A549 (cell line): ENCODE measurements around the gene KNOP1. TPM values are rescaled to one million over a fixed set of nuclear protein-coding genes. Genes with fewer than 3 reads are reported as not detected.

Experiments used
- ATAC-seq, 2 experiments: fragments of 200-7000 bp in 1 of 2; fragments of >200 bp in 1 of 2; cut with Nextera tagmentation in 1 of 2; cut with Tn5 transposase in 1 of 2; 3 replicates each; pipeline versions ENCODE4 v1.8.0 to v1.9.1; 2018 to 2020; ENCODE audit warnings: mild to moderate bottlenecking in 1 of 2, moderate library complexity in 1 of 2
- CTCF ChIA-PET: fragments of 300-600 bp; sonication (Branson Sonifier 250); formaldehyde crosslinking; extraction: SDS; loops from one replicate; lab custom pipeline; 2021; ENCODE audit warnings: antibody characterized with exemption, inconsistent platforms; lab: Yijun Ruan, JAX
- POLR2A ChIA-PET: fragments of 350-600 bp; formaldehyde crosslinking; extraction: SDS; loops from one replicate; lab custom pipeline; 2021; ENCODE audit warnings: antibody characterized with exemption, inconsistent platforms; lab: Yijun Ruan, JAX
- DNase-seq, 2 experiments: peaks; one replicate each; pipeline versions ENCODE4 v3.0.0 to v3.0.0-alpha.2; 2011 to 2016; ENCODE audit warnings: low read depth in 1 of 2, low spot score in 1 of 2
- FAIRE-seq: peaks from 2 replicates; lab custom pipeline; 2011; peaks lifted over from hg19 to GRCh38; lab: Jason Lieb, UNC
- H3K27ac ChIP-seq, 2 experiments: fragments of >200 bp; sonication (Bioruptor Twin); formaldehyde crosslinking; 3 replicates each; pipeline ENCODE4 v1.5.1; 2016 to 2017
- H3K4me1 ChIP-seq: fragments of >200 bp; sonication (Bioruptor Twin); formaldehyde crosslinking; 3 replicates; pipeline ENCODE4 v1.6.1; 2016
- H3K4me2 ChIP-seq: fragments of >200 bp; sonication (Bioruptor Twin); formaldehyde crosslinking; 3 replicates; pipeline ENCODE4 v1.6.1; 2016
- H3K4me3 ChIP-seq: fragments of >200 bp; sonication (Bioruptor Twin); formaldehyde crosslinking; 3 replicates; pipeline ENCODE4 v1.5.1; 2016
- H3K9me3 ChIP-seq: fragments of >200 bp; sonication (Bioruptor Twin); formaldehyde crosslinking; 3 replicates; pipeline ENCODE4 v1.6.1; 2016
- ATOH8 ChIP-seq: fragments of 250-450 bp; sonication (Bioruptor Pico); IDR thresholded peaks from 2 replicates; pipeline ENCODE4 v1.5.0; 2020; ENCODE audit warnings: low read depth, mild to moderate bottlenecking, moderate library complexity
- BCL3 ChIP-seq: fragments of >200 bp; sonication (Bioruptor Twin); formaldehyde crosslinking; IDR thresholded peaks from 3 replicates; pipeline ENCODE4 v1.6.1; 2016
- CBX2 ChIP-seq: fragments of 200-600 bp; sonication (generic); IDR thresholded peaks from 2 replicates; pipeline ENCODE4 v1.6.1; 2016; ENCODE audit warnings: low read depth, mild to moderate bottlenecking, borderline replicate concordance
- E2F6 ChIP-seq: IDR thresholded peaks from 2 replicates; pipeline ENCODE4 v1.6.1; 2012; ENCODE audit warnings: low read depth, borderline replicate concordance
- EHF ChIP-seq: fragments of 250-450 bp; sonication (Bioruptor Pico); IDR thresholded peaks from 2 replicates; pipeline ENCODE4 v1.5.0; 2020; ENCODE audit warnings: mild to moderate bottlenecking
- FOSB ChIP-seq: fragments of 250-450 bp; sonication (Bioruptor Pico); IDR thresholded peaks from 2 replicates; pipeline ENCODE4 v1.5.0; 2020; ENCODE audit warnings: mild to moderate bottlenecking, moderate library complexity
- FOXS1 ChIP-seq: fragments of 250-450 bp; sonication (Bioruptor Pico); IDR thresholded peaks from 2 replicates; pipeline ENCODE4 v1.5.0; 2020; ENCODE audit warnings: mild to moderate bottlenecking, moderate library complexity
- GATA3 ChIP-seq: IDR thresholded peaks from 2 replicates; pipeline ENCODE4 v1.6.1; 2012; ENCODE audit warnings: borderline replicate concordance
- HOXA7 ChIP-seq: fragments of 250-450 bp; sonication (Bioruptor Pico); IDR thresholded peaks from 2 replicates; pipeline ENCODE4 v1.5.0; 2020; ENCODE audit warnings: mild to moderate bottlenecking, moderate library complexity
- JUNB ChIP-seq: fragments of >200 bp; sonication (Bioruptor Twin); formaldehyde crosslinking; IDR thresholded peaks from 2 replicates; pipeline ENCODE4 v1.6.1; 2016
- KDM5A ChIP-seq: fragments of 200-600 bp; sonication (generic); IDR thresholded peaks from 2 replicates; pipeline ENCODE4 v1.6.1; 2016; ENCODE audit warnings: antibody characterized with exemption, mild to moderate bottlenecking
- MAZ ChIP-seq: fragments of 150-350 bp; IDR thresholded peaks from 2 replicates; pipeline ENCODE4 v1.6.1; 2014; ENCODE audit warnings: antibody characterized with exemption, low read depth, low read length, borderline replicate concordance
- NFE2L2 ChIP-seq: fragments of 150-350 bp; conservative IDR thresholded peaks from 2 replicates; pipeline ENCODE4 v1.6.1; 2014; ENCODE audit warnings: low read length
- NR3C1 ChIP-seq: fragments of >200 bp; sonication (Bioruptor Twin); formaldehyde crosslinking; IDR thresholded peaks from 3 replicates; pipeline ENCODE4 v1.6.1; 2017
- RARB ChIP-seq: fragments of 250-450 bp; sonication (Bioruptor Pico); IDR thresholded peaks from 2 replicates; pipeline ENCODE4 v1.8.0; 2021; ENCODE audit warnings: mild to moderate bottlenecking, moderate library complexity
- SMC3 ChIP-seq: fragments of >200 bp; sonication (Bioruptor Twin); formaldehyde crosslinking; IDR thresholded peaks from 3 replicates; pipeline ENCODE4 v1.6.1; 2018; ENCODE audit warnings: inconsistent platforms
- TFCP2L1 ChIP-seq: fragments of 250-450 bp; sonication (Bioruptor Pico); IDR thresholded peaks from 2 replicates; pipeline ENCODE4 v1.5.0; 2021; ENCODE audit warnings: mild to moderate bottlenecking
- TP53 ChIP-seq: fragments of 250-450 bp; sonication (Bioruptor Pico); IDR thresholded peaks from 2 replicates; pipeline ENCODE4 v1.5.0; 2021; ENCODE audit warnings: mild to moderate bottlenecking, moderate library complexity
- ZC3H11A ChIP-seq: fragments of 450-650 bp; IDR thresholded peaks from 2 replicates; pipeline ENCODE4 v1.6.1; 2014; ENCODE audit warnings: antibody characterized with exemption, mild to moderate bottlenecking
- ZFP36 ChIP-seq: fragments of 450-650 bp; IDR thresholded peaks from 2 replicates; pipeline ENCODE4 v1.6.1; 2014; ENCODE audit warnings: borderline replicate concordance; ENCODE audit not compliant: partially characterized antibody
- ZNF302 ChIP-seq: fragments of 250-450 bp; sonication (Bioruptor Pico); IDR thresholded peaks from 2 replicates; pipeline ENCODE4 v1.9.0; 2021; ENCODE audit warnings: inconsistent platforms, mild to moderate bottlenecking, moderate library complexity
- ZSCAN20 ChIP-seq: fragments of 250-450 bp; sonication (Bioruptor Pico); IDR thresholded peaks from 2 replicates; pipeline ENCODE4 v1.8.0; 2022; ENCODE audit warnings: mild to moderate bottlenecking, moderate library complexity
- WGBS: methylation state at CpG from one replicate; pipeline ENCODE4 v1.1.6; 2017; ENCODE audit errors: missing lambda C conversion rate; 5-methylcytosine and 5-hydroxymethylcytosine counted together
- polyA plus RNA-seq, 4 experiments: library from polyadenylated mRNA; depleted of rRNA in 3 of 4; stranded (reverse); fragments of >200 nt; fragmentation: RNase III in 1 of 4; extraction: RNeasy Plus Mini Kit Qiagen cat#74134 plus additional on column Dnase treatment in 1 of 4; gene quantifications; 2 replicates in 3 of 4; 3 replicates in 1 of 4; pipeline ENCODE4 v1.2.3, GENCODE V29; 2011 to 2017
- TF ChIP-seq, protein P1 (sequence below): fragments of >200 bp; sonication (Bioruptor Twin); formaldehyde crosslinking; IDR thresholded peaks from 2 replicates; pipeline ENCODE4 v1.6.1; 2016
- TF ChIP-seq, protein P2 (sequence below): IDR thresholded peaks from 2 replicates; pipeline ENCODE4 v1.6.1; 2012

KNOP1 gene
- polyA plus RNA-seq, 2 of the 4 experiments (the other 2 are of a cell fraction): 38.2 to 44.8 TPM

- H3K4me2 ChIP-seq: no peak overlapping the region
- peaks cover 13% of the 10 kb centered on the region; the same call in 2 of the 3 replicates for H3K4me1 ChIP-seq
- DNase-seq (no peak), ATAC-seq (no peak; a peak in 1 of 6 replicates)
- H3K4me3 ChIP-seq: no peak overlapping the region
- H3K27ac ChIP-seq: no peak overlapping the region
- no peak for TF ChIP-seq HOXA7 (CRISPR knock-in tag)
- TF ChIP-seq ZNF302: no peak
- no peak for TF ChIP-seq JUNB
- TF ChIP-seq BCL3: no peak
- TF ChIP-seq, all 56 proteins: peak for 0
- ChIA-PET CTCF (interaction anchor here (0.6 to 2.9 kb wide), 4 partner anchors 10 to 177 kb away, joined by 3 to 13 read pairs (median 3); partner anchors contain the start of gene GPRC5B), POLR2A (interaction anchor here (0.6 kb wide), 1 partner anchor 167 kb away, joined by 3 read pairs; no protein-coding TSS in a partner anchor)
- no peak for FAIRE-seq
- 95% methylated on average over 22 of the region's 22 CpGs for WGBS
- H3K9me3 ChIP-seq: no peaks in the 10 kb centered on the region
Measured at GRCh38 chr16:19709381-19710136, 8.5 kb downstream of the KNOP1 start.

GRCh38 chr16:19708296-19709205 lies 9.5 kb downstream of the KNOP1 start:
- CTCF ChIA-PET: interaction anchor here (2.9 kb wide), 1 partner anchor 178 kb away, joined by 13 read pairs; no protein-coding TSS in a partner anchor
- POLR2A ChIA-PET: interaction anchor here (0.6 kb wide), 1 partner anchor 166 kb away, joined by 3 read pairs; no protein-coding TSS in a partner anchor

GRCh38 chr16:19707569-19708295 lies 10.3 kb downstream of the KNOP1 start:
- CTCF ChIA-PET: interaction anchor here (0.6 to 1.1 kb wide), 2 partner anchors 200 to 676 kb away, joined by 3 to 4 read pairs; no protein-coding TSS in a partner anchor
- WGBS: 93% methylated on average over 8 of the region's 22 CpGs
- Histone ChIP-seq H3K9me3 (no peaks in the 10 kb centered on the region), H3K4me1 (peaks cover 17% of the 10 kb centered on the region; the same call in 2 of the 3 replicates), H3K27ac (peak overlapping the region in 1 of 2 experiments; percentile 7; a peak in 1 of 6 replicates), H3K4me3 (no peak overlapping the region), H3K4me2 (no peak overlapping the region)
- FAIRE-seq (no peak), DNase-seq (no peak), ATAC-seq (no peak)
- POLR2A ChIA-PET: interaction anchor here (0.9 kb wide), 1 partner anchor 11 kb away, joined by 3 read pairs; the partner anchor contains the start of genes IQCK and KNOP1
- TF ChIP-seq FOXS1 (no peak), E2F6 (no peak), ZC3H11A (no peak), GATA3 (no peak), ATOH8 (no peak), ZFP36 (no peak), SMC3 (no peak), MAZ (no peak), NR3C1 (no peak), KDM5A (no peak), TP53 (CRISPR knock-in tag) (no peak), EHF (no peak), FOSB (CRISPR knock-in tag) (no peak), CBX2 (no peak), TFCP2L1 (no peak), ZSCAN20 (CRISPR knock-in tag) (no peak), NFE2L2 (no peak), RARB (no peak)
- TF ChIP-seq, protein P1, sequence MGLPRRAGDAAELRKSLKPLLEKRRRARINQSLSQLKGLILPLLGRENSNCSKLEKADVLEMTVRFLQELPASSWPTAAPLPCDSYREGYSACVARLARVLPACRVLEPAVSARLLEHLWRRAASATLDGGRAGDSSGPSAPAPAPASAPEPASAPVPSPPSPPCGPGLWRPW: no peak

More at GRCh38 chr16:19708296-19709205, 9.5 kb downstream of the KNOP1 start:
- peak overlapping the region in 1 of 2 experiments; percentile 7; a peak in 1 of 6 replicates for H3K27ac ChIP-seq
- no peak for DNase-seq
- H3K9me3 ChIP-seq: no peaks in the 10 kb centered on the region
- 93% methylated on average over 18 of the region's 18 CpGs for WGBS
- peaks cover 17% of the 10 kb centered on the region; the same call in 2 of the 3 replicates for H3K4me1 ChIP-seq
- no peak overlapping the region for H3K4me2 ChIP-seq
- peak; percentile 15 to 18; a peak in 3 of 6 replicates for ATAC-seq
- no peak for TF ChIP-seq MAZ
- TF ChIP-seq, protein P2, sequence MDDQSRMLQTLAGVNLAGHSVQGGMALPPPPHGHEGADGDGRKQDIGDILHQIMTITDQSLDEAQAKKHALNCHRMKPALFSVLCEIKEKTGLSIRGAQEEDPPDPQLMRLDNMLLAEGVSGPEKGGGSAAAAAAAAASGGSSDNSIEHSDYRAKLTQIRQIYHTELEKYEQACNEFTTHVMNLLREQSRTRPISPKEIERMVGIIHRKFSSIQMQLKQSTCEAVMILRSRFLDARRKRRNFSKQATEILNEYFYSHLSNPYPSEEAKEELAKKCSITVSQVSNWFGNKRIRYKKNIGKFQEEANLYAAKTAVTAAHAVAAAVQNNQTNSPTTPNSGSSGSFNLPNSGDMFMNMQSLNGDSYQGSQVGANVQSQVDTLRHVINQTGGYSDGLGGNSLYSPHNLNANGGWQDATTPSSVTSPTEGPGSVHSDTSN: no peak
- no peak overlapping the region for H3K4me3 ChIP-seq
- FAIRE-seq: no peak
